ENCODE measurements around the gene VSTM2L.

Gene VSTM2L

DNA sequence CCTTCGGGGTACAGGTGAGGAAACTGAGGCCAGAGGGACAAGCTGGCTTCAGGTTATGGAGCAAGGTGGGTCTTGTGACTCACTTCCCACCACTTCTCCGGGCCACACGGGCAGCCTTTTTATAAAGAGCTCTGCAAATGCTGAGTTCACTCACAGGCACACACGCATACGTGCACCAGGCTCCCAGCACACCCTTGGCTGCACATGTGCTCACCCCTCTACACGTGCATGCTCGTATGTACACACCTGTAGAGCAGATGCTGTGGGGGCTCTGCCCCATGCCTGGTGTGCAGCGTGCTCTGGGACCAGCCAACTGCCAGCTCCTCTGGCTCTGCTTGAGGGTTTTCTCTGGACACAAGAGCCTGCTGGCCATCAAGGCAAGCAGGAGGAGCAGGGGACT is 29.1 kb downstream of the VSTM2L start:
- DNase-seq (ENCODE audit: low read depth) = no peak
- TF ChIP-seq, protein P1, sequence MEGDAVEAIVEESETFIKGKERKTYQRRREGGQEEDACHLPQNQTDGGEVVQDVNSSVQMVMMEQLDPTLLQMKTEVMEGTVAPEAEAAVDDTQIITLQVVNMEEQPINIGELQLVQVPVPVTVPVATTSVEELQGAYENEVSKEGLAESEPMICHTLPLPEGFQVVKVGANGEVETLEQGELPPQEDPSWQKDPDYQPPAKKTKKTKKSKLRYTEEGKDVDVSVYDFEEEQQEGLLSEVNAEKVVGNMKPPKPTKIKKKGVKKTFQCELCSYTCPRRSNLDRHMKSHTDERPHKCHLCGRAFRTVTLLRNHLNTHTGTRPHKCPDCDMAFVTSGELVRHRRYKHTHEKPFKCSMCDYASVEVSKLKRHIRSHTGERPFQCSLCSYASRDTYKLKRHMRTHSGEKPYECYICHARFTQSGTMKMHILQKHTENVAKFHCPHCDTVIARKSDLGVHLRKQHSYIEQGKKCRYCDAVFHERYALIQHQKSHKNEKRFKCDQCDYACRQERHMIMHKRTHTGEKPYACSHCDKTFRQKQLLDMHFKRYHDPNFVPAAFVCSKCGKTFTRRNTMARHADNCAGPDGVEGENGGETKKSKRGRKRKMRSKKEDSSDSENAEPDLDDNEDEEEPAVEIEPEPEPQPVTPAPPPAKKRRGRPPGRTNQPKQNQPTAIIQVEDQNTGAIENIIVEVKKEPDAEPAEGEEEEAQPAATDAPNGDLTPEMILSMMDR (IDR thresholded peaks at IDR 0.05; ENCODE audit: control insufficient read depth, insufficient read depth, low read depth, low read length, missing control alignments) = no peak
- no peak overlapping the region for H3K4me3 ChIP-seq (ENCODE audit: control insufficient read depth, low read depth, low read length)

DNA sequence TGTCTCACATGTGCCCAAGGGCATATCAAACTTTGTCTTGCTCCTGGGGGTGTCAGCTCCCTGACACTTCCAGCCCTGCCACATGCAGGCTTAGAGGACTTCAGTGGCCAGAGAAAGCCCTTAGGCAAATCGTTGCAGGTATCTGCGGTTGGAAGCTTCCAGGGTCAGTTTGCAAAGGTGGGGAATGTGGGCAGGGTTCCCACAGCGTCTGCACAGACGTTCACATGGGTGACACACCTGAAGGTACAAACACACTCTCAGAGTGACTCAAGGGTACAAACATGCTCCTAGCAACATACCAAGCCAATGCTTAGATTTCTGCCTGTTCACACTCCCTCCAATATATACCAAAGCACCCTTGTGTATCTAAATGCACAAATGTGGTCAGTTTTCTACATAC is 30.0 kb downstream of the VSTM2L start:
- TF ChIP-seq, protein P1 (IDR thresholded peaks at IDR 0.05; ENCODE audit: control insufficient read depth, insufficient read depth, low read depth, low read length, missing control alignments) = no peak
- H3K4me3 ChIP-seq (ENCODE audit: control insufficient read depth, low read depth, low read length) = no peak overlapping the region
- DNase-seq (ENCODE audit: low read depth) = no peak

DNA sequence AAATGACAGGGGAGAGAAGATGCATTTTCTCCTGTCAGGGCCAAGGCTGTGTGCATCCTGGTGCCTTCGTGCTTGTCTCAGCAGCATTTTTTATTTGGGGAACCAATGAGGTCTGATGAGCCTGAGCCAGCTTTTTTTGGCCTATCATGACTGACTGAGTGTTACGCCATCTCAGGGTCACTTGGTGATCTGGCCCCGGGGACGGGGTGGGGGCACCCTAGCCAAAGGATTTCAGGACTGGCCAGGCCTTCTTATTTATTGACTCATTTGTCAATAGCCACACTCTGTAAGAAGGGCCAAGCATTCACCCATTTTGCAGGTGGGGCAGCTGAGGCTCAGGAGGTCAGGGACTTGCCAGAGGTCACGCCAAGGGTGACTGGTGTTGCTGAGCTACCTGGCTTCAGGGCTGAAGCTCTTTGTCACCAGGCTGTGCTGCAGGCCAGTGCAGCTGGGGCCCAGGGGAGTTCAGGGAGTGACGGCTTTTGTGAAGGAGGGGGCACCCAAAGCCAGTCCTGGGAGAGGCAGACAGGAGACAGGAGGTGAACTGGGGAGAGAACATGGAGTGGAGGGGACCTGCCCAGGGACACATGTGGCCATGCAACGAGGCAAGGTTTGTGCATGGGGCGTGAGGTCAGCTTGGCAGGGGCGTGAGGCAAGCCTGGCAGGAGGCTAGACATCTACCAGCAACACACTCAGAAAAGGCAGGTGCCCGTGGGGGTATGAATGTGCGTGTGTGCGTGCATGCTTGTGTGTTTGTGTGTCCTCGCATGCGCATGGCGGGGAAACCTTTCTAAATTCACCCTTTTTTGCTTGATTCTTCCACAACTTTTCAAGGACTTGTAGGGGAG is 31.1 kb downstream of the VSTM2L start:
- TF ChIP-seq, protein P1 (IDR thresholded peaks at IDR 0.05; ENCODE audit: control insufficient read depth, insufficient read depth, low read depth, low read length, missing control alignments) = no peak
- no peak overlapping the region for H3K4me3 ChIP-seq (ENCODE audit: control insufficient read depth, low read depth, low read length)
- DNase-seq (ENCODE audit: low read depth) = no peak

DNA sequence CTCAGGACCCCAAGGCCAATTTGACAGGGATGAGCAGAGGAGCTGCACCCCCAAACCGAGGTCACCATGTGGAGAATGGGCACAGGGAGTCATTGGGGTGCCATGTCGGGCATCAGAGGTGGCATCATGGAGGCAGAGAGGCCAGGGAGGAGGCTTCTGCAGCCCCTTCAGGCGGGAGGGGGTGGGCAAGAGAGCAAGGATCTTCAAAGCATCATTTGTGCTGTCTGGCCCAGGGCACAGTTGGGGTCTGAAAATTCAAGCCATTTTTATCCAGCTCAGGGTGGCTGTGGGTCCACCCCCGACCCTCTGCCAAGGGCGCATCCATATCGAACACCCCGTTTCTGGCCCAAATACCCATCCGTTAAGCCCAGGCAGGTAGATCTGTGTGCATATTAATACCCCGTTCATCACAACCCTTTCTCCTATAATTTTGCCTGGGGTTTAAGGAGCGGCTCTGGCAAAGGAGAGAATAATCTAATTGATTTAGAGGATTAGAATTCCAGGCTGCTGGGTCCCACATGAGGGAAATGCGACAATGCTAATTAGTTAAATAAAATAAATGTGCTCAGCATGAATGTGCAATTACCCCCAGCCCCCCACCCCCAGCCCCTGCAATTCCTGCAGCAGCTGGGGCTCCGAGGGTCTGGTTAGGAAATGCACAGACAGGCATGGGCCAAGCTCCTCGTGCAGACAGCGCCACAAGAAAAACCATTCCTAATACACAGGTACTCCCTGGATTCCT is 31.9 kb downstream of the VSTM2L start:
- TF ChIP-seq, protein P1 (IDR thresholded peaks at IDR 0.05; ENCODE audit: control insufficient read depth, insufficient read depth, low read depth, low read length, missing control alignments) = no peak
- no peak overlapping the region for H3K4me3 ChIP-seq (ENCODE audit: control insufficient read depth, low read depth, low read length)
- DNase-seq (ENCODE audit: low read depth) = no peak

DNA sequence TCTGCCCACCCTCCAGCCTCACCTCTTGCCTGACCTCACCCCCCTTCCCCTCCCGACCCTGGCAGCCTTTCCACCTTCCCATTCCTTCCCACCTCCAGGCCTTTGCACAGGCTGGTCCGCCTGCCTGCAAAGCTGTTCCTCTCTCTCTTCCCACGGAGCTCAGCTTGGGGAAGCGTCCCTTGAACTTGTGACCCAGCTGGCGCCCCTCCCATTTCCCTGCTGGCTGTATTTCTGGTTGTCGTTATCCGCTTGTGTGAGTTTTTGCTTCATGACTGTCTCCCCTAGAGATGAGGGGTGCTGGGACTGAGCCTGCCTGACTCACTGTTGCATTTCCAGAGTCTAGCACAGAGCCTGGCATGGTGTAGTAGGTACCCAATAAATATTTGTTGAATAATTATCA is 32.5 kb downstream of the VSTM2L start:
- TF ChIP-seq, protein P1 (IDR thresholded peaks at IDR 0.05; ENCODE audit: control insufficient read depth, insufficient read depth, low read depth, low read length, missing control alignments) = no peak
- no peak for DNase-seq (ENCODE audit: low read depth)

DNA sequence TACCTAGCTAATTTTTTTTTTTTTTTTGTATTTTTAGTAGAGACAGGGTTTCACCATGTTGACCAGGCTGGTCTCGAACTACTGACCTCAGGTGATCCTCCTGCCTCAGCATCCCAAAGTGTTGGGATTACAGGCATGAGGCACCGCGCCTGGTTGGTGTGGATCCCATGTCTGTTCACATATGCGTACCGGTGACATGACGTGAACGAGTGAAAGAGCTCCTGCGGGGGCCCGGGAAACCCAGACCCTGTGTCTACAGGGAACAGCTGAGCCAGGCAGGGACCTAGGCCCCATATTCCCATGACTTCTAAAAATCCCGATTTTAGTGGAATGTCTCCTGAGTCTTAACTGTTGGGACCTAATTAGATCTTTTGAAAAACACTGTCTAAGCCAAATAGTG is 33.1 kb downstream of the VSTM2L start:
- no peak for DNase-seq (ENCODE audit: low read depth)
- H3K4me3 ChIP-seq (ENCODE audit: control insufficient read depth, low read depth, low read length) = no peak overlapping the region
- TF ChIP-seq, protein P1 (IDR thresholded peaks at IDR 0.05; ENCODE audit: control insufficient read depth, insufficient read depth, low read depth, low read length, missing control alignments) = no peak

More for the DNA sequence above, 32.5 kb downstream of the VSTM2L start:
- H3K4me3 ChIP-seq (ENCODE audit: control insufficient read depth, low read depth, low read length) = no peak overlapping the region
